Panc1 (cell line): ENCODE data around the gene TTC24. TPM values are rescaled to one million over a fixed set of nuclear protein-coding genes. Genes with fewer than 3 reads are reported as not detected.

ENCODE experiments used
- ATAC-seq: fragments of 200-7000 bp; cut with Tn5 transposase; 2 replicates; pipeline ENCODE4 v1.9.1; 2020; ENCODE audit warnings: mild to moderate bottlenecking, moderate library complexity
- BruUV-seq: library from RNA; stranded (reverse); fragments of 400-500 nt; replicated peaks from 2 replicates; lab custom pipeline; 2021; lab: Mats Ljungman, UMichigan
- CTCF ChIA-PET: fragments of 300-600 bp; sonication (Branson Sonifier 250); formaldehyde crosslinking; loops from one replicate; lab custom pipeline; 2022; ENCODE audit warnings: antibody characterized with exemption; lab: Charles Lee
- POLR2A ChIA-PET: fragments of 300-600 bp; sonication (Branson Sonifier 250); formaldehyde crosslinking; loops from one replicate; lab custom pipeline; 2022; ENCODE audit warnings: antibody characterized with exemption; lab: Charles Lee
- DNase-seq: peaks from one replicate; pipeline ENCODE4 v3.0.0-alpha.2; 2010; ENCODE audit warnings: low read depth, low spot score
- H3K27ac ChIP-seq: 2 replicates; pipeline ENCODE4 v1.5.1; 2011; ENCODE audit warnings: mild to moderate bottlenecking, low read length, inconsistent platforms
- H3K27me3 ChIP-seq: fragments of 200-500 bp; sonication (Bioruptor generic); 2 replicates; pipeline ENCODE4 v1.6.0; 2014; ENCODE audit warnings: low read length, inconsistent platforms; ENCODE audit not compliant: control insufficient read depth, insufficient read depth
- H3K36me3 ChIP-seq: fragments of 200-500 bp; sonication (Bioruptor generic); 2 replicates; pipeline ENCODE4 v1.5.1; 2014; ENCODE audit warnings: inconsistent platforms, mild to moderate bottlenecking, low read length, moderate library complexity; ENCODE audit not compliant: control insufficient read depth, insufficient read depth
- H3K4me1 ChIP-seq: 2 replicates; pipeline ENCODE4 v1.5.1; 2011; ENCODE audit warnings: inconsistent platforms, mild to moderate bottlenecking, low read length, moderate library complexity; ENCODE audit not compliant: control insufficient read depth, insufficient read depth
- H3K4me3 ChIP-seq, 2 experiments: 2 replicates each; pipeline ENCODE4 v1.5.1; 2011 to 2012; ENCODE audit warnings: low read depth in 2 of 2, low read length in 2 of 2, mild to moderate bottlenecking in 2 of 2, inconsistent platforms in 1 of 2, moderate library complexity in 1 of 2
- H3K9me3 ChIP-seq: fragments of 200-500 bp; sonication (Bioruptor generic); 2 replicates; pipeline ENCODE4 v1.5.1; 2014; ENCODE audit warnings: low read depth, mild to moderate bottlenecking, inconsistent platforms, low read length, moderate library complexity; ENCODE audit not compliant: control insufficient read depth, insufficient read depth
- POLR2AphosphoS5 ChIP-seq: IDR thresholded peaks from 2 replicates; pipeline ENCODE4 v1.6.1; 2012; ENCODE audit warnings: mild to moderate bottlenecking, low read depth, low read length, moderate library complexity
- SIN3A ChIP-seq: IDR thresholded peaks from 2 replicates; pipeline ENCODE4 v1.6.1; 2012; ENCODE audit warnings: low read depth, mild to moderate bottlenecking, low read length, moderate library complexity, borderline replicate concordance; ENCODE audit not compliant: insufficient read depth
- TCF7L2 ChIP-seq: IDR thresholded peaks from 2 replicates; pipeline ENCODE4 v1.6.1; 2011; ENCODE audit warnings: mild to moderate bottlenecking, low read depth, low read length, inconsistent platforms
- in situ Hi-C: cut with HindIII; loops from 2 replicates; pipeline ENCODE4 v1.10.0; 2016; ENCODE audit warnings: low sequenced_read_pairs, low pct_unique_long_range_greater_than_20kb
- intact Hi-C: fragments of 100-400 bp; cut with micrococcal nuclease; formaldehyde crosslinking; loops from one replicate; pipeline ENCODE4 v1.10.0; 2022; ENCODE audit not compliant: unreplicated experiment
- total RNA-seq: library from RNA; stranded (reverse); gene quantifications from one replicate; pipeline ENCODE4 v1.2.1, GENCODE V29; 2021; ENCODE audit not compliant: unreplicated experiment
- TF ChIP-seq, protein P1 (sequence below): fragments of 450-650 bp; IDR thresholded peaks from 2 replicates; pipeline ENCODE4 v1.5.1; 2017; ENCODE audit warnings: mild to moderate bottlenecking
- TF ChIP-seq, protein P2 (sequence below), 2 experiments: IDR thresholded peaks; 2 replicates each; pipeline ENCODE4 v1.6.1; 2011 to 2012; ENCODE audit warnings: low read depth in 2 of 2, control low read depth in 1 of 2, low read length in 1 of 2, mild to moderate bottlenecking in 1 of 2, moderate library complexity in 1 of 2; ENCODE audit not compliant: insufficient read depth in 1 of 2

The TTC24 gene
- total RNA-seq, 1 experiment from 2014 or later = not detected

DNA sequence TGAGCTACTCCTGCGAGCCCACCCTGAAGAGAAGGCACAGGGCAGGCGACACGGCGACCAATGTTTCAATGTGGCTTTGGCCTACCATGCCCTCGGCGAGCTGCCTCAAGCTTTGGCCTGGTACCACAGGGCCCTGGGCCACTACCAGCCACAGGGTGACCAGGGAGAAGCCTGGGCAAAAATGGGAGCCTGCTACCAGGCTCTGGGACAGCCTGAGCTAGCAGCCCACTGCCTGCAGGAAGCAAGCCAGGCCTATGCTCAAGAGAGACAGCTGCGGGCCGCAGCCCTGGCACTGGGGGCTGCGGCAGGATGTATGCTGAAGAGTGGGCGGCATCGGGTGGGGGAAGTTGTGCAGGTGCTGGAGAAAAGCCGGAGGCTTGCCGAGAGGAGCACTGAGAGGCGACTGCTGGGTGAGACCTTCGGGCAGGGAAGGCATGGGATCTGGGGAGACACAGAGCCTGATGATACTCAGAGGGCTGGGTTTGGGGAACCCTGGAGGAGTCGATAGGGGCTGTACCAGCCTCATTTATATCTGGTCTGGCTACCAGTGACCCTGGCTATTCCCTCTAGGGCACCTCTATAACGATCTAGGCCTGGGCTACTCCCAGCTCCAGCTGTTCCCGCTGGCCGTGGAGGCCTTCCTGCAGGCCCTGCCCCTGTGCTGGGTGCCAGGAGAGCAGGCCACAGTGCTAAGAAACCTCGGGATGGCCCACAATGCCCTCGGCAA is 2.3 kb downstream of the TTC24 start:
- in situ Hi-C loops (no loop called here), intact Hi-C loops (no loop called here)
- TF ChIP-seq, protein P1, sequence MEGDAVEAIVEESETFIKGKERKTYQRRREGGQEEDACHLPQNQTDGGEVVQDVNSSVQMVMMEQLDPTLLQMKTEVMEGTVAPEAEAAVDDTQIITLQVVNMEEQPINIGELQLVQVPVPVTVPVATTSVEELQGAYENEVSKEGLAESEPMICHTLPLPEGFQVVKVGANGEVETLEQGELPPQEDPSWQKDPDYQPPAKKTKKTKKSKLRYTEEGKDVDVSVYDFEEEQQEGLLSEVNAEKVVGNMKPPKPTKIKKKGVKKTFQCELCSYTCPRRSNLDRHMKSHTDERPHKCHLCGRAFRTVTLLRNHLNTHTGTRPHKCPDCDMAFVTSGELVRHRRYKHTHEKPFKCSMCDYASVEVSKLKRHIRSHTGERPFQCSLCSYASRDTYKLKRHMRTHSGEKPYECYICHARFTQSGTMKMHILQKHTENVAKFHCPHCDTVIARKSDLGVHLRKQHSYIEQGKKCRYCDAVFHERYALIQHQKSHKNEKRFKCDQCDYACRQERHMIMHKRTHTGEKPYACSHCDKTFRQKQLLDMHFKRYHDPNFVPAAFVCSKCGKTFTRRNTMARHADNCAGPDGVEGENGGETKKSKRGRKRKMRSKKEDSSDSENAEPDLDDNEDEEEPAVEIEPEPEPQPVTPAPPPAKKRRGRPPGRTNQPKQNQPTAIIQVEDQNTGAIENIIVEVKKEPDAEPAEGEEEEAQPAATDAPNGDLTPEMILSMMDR = no peak
- no peak for TF ChIP-seq SIN3A
- no peak for TF ChIP-seq POLR2AphosphoS5
- TF ChIP-seq, protein P2, sequence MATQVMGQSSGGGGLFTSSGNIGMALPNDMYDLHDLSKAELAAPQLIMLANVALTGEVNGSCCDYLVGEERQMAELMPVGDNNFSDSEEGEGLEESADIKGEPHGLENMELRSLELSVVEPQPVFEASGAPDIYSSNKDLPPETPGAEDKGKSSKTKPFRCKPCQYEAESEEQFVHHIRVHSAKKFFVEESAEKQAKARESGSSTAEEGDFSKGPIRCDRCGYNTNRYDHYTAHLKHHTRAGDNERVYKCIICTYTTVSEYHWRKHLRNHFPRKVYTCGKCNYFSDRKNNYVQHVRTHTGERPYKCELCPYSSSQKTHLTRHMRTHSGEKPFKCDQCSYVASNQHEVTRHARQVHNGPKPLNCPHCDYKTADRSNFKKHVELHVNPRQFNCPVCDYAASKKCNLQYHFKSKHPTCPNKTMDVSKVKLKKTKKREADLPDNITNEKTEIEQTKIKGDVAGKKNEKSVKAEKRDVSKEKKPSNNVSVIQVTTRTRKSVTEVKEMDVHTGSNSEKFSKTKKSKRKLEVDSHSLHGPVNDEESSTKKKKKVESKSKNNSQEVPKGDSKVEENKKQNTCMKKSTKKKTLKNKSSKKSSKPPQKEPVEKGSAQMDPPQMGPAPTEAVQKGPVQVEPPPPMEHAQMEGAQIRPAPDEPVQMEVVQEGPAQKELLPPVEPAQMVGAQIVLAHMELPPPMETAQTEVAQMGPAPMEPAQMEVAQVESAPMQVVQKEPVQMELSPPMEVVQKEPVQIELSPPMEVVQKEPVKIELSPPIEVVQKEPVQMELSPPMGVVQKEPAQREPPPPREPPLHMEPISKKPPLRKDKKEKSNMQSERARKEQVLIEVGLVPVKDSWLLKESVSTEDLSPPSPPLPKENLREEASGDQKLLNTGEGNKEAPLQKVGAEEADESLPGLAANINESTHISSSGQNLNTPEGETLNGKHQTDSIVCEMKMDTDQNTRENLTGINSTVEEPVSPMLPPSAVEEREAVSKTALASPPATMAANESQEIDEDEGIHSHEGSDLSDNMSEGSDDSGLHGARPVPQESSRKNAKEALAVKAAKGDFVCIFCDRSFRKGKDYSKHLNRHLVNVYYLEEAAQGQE (IDR thresholded peaks at IDR 0.05; ENCODE audit: insufficient read depth in 1 of 2, low read depth in 2 of 2, low read length in 1 of 2) = no peak
- H3K27me3 ChIP-seq = no peaks in the 10 kb centered on the region
- H3K9me3 ChIP-seq = no peaks in the 10 kb centered on the region
- no peak overlapping the region for H3K27ac ChIP-seq
- no TSS peak for BruUV-seq
- ATAC-seq (no peak), DNase-seq (no peak)
- H3K4me3 ChIP-seq = no peak overlapping the region
- peaks cover 8% of the 10 kb centered on the region; the same call in 1 of the 2 replicates for H3K4me1 ChIP-seq
- POLR2A ChIA-PET = no interaction called here
- H3K36me3 ChIP-seq = no peaks in the 10 kb centered on the region
- CTCF ChIA-PET = interaction anchor here (0.6 kb wide), 1 partner anchor 77 kb away, joined by 4 read pairs; no protein-coding TSS in a partner anchor

DNA sequence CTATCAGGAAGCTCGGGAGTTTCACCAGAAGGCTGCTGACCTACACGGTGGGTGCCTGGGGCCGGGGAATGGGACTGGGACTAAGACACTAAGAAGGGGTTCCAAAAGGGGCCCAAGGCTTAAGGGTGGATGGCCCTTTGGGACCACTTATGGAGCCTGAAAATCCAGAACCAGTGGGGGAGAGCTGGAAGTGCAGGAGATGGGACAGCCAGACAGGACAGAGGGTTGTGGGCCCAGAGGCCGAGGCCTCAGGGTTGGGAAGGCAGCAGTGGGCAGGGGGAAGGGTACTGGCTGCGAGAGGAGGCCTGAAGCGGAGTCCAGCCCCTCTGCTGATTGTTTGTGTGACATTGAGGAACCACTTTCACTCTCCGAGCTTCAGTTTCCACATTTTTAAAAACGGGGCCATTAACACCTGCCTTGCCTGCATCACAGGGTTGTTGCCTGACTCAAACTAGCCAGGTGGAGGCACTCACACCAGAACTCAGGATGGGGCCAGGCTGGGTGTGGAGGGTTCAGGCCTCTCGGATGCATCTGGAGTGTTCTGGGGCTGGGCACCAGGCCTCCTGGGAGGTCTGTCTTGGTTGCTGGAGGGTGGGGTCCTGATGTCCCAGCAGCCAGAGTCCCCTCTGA is 3.0 kb downstream of the TTC24 start:
- Histone ChIP-seq H3K27me3 (no peaks in the 10 kb centered on the region), H3K36me3 (no peaks in the 10 kb centered on the region), H3K4me3 (no peak overlapping the region), H3K9me3 (no peaks in the 10 kb centered on the region), H3K27ac (no peak overlapping the region), H3K4me1 (peaks cover 13% of the 10 kb centered on the region)
- TF ChIP-seq POLR2AphosphoS5 = no peak
- TF ChIP-seq SIN3A = no peak
- TF ChIP-seq, protein P1 = no peak
- TF ChIP-seq, protein P2 (IDR thresholded peaks at IDR 0.05; ENCODE audit: insufficient read depth in 1 of 2, low read depth in 2 of 2, low read length in 1 of 2) = no peak
- TF ChIP-seq TCF7L2 = no peak
- intact Hi-C loops (no loop called here), in situ Hi-C loops (no loop called here)
- ChIA-PET POLR2A (no interaction called here), CTCF (interaction anchor here (0.6 kb wide), 1 partner anchor 78 kb away, joined by 4 read pairs; no protein-coding TSS in a partner anchor)
- no peak for ATAC-seq
- no peak for DNase-seq
- no TSS peak for BruUV-seq
